A172 (cell line): ENCODE results near the gene UBN1. TPM values are rescaled to one million over a fixed set of nuclear protein-coding genes. Genes with fewer than 3 reads are reported as not detected.
A peak's percentile ranks its signal among the peaks of the same experiment; 100 is the strongest.

Source experiments
- DNase-seq: peaks from one replicate; pipeline ENCODE4 v3.0.0-alpha.2; 2015; ENCODE audit warnings: low spot score
- total RNA-seq: library from RNA; depleted of rRNA; stranded (reverse); fragments of >200 nt; shearing (Covaris generic); gene quantifications from 2 replicates; pipeline ENCODE4 v1.2.3, GENCODE V29; 2014

Gene UBN1
- total RNA-seq, 1 experiment from 2014 or later, result 41.0 TPM

DNA sequence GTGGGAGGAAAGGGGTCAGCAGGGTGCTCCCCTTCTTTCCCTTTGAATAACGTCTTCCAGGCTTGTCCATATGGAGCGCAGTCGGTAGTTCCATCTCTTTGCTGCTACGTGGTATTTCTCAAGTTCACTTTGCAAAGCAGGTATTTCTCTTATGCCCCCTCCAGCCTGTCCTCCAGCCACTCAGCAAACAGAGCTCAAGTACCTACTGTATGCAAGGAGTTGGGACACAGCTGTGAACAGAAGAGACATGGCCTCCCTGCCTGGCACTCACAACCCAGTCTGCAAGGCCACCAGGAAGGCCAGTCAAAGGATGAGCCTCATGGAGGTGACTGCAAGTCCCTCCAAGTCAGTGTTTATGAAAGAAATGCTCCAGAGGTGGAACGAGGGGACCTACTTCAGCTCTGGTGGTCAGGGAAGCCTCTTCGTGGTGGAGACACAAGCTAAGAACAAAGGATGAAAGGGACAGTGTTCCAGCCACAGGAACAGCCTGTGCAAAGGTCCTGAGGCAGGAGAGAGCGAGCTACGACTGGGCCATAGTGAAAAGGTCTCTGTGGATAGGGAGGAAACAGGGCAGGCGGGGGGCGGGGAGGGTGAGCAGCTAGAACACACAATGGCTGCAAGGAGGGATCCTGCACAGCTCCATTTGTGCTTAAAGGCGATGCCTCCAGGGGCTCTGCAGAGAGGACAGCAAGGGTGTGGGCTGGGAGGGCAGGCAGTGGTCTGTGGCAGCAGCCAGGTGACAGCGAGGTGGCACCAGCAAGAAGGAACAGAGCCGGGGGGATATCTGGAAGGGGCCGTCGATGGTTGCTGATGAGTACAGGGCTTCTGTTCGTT is 57.0 kb downstream of the UBN1 start:
- no peak for DNase-seq

DNA sequence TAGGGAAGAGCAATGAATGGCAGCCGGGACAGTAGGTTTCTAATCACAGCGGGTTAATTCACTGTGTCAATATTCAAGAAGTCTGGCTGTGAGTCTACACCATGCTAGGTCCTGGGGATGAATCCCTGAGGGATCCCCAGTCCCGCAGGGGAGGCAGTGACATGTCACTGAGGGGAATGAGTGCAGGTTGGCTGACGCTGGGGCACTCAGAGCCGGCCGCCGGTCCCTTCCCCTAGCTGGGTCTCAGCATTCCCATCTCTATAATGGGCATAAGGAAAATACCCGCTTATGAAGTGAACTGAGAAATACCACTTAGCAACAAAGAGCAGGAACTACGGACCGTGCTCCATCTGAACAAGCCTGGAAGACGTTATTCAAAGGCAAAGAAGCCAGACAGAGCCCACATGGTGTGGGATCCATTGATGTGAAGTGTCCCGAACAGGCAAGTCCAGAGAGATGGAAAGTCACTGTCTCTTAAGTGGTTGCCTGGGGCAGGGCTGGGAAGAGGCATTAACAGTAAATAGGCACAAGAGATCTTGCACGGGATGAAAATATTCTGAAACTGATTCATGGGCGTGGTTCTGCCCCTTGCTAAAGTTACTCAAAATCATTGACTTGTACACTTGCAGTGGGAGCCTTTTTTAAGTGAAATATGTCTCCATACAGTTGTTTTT is 57.8 kb downstream of the UBN1 start:
- no peak for DNase-seq

DNA sequence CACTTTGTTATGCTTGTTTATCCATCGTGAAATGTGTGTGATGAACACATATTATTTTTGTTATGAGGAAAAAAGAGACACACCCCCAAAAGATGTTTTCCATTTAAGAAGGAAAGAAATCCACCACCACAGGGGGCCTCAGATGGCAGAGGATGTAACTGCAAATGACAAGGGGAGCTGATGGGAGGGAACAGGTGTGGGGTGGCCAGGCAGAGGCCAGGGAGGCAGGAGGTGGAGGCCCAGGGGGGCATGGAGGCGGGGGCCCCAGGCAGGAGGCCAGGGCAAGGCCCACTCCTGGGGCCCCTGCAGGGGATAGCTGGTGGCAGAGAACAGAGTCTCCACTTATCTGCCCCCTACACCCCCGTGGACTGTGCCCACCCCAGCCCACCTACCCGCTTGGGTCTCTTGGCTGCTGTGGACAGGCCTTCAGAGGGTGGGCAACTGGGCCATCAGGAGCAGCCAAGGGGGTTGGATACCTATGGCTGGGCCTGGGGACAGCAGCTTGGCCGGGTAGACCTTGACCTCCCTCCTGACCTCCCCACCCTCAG is 61.6 kb downstream of the UBN1 start:
- DNase-seq, result no peak

DNA sequence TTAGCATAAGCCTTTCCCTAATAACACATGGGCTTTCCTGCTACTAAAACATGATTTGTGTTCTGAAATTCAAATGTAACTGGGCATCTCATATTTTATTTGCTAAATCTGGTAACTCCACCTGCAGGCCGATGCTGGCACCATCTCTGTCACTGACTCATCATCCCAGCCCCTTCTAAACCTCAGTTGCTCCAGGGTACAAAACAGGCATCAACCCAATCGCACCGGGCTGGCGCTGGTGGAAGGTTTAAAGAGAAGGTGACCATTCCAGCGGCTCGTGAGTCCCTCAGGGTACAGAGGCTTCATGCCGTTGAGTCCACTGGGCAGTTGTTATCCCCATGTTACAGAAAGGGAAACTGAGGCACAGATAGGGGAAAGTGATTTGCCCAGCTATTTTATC is 62.5 kb downstream of the UBN1 start:
- peak; percentile 21 for DNase-seq

DNA sequence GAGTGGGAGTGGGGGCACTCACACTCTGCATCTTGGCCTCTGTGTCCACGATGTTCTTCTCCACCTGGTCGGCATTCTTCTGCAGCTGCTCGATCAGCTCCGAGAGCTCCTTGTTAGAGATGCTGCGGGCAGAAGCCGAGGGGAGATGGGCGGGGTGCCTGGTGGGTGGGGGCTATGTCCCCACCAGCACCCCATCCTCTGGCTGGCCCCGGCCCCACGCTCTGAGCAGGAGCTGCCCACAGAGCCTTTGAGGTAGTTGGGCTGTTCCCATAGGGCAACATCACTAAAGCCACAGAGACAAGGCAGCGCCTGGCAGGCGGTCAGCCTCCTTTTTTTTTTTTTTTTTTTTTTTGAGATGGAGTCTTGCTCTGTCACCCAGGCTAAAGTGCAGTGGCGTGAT is 63.5 kb downstream of the UBN1 start:
- no peak for DNase-seq

DNA sequence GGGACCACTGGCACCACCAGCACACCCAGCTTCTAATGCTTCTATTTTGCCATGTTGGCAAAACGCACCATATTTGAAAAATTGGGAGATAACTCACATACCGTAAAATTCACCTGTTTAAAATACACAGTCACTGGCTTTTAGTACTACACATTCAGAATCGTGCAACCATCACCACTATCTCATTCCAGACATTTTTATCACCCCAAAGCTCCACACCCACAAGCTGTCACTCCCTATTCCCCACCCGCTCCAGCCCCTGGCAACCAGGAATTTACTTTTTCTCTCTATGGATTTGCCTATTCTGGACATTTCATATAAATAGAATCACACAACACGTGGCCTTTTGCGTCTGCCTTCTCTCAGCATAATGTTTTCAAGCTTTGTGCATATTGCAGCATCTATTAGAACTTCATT is 64.7 kb downstream of the UBN1 start:
- DNase-seq, result peak; percentile 71

DNA sequence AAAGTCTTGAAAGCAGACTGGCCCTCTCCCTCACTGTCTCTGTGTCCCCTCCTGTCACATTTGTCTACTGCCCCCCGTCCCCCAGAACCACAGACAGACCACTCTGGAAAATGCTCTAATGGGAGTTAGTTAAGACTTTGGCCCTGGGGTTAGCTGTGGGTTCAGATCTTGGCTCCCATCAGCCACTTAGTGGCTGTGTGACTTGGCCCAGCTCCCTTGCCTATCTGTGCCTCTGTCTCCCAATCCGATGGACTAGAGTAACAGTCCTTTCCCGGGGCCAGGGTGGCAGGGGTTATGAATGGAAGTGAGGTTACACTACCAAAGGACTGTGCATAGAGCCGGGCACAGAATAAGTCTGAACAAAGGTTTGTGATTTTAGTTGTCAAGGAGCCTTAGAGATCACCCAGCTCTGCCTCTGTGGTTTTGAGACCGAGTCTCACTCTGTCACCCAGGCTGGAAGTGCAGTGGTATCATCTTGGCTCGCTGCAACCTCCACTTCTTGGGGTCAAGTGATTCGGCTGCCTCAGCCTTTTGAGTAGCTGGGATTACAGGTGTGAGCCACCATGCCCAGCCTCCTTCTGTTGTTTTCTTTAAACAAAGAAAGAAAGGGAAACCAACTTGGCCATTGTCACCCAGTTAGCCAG is 66.0 kb downstream of the UBN1 start:
- peak; percentile 16 for DNase-seq

DNA sequence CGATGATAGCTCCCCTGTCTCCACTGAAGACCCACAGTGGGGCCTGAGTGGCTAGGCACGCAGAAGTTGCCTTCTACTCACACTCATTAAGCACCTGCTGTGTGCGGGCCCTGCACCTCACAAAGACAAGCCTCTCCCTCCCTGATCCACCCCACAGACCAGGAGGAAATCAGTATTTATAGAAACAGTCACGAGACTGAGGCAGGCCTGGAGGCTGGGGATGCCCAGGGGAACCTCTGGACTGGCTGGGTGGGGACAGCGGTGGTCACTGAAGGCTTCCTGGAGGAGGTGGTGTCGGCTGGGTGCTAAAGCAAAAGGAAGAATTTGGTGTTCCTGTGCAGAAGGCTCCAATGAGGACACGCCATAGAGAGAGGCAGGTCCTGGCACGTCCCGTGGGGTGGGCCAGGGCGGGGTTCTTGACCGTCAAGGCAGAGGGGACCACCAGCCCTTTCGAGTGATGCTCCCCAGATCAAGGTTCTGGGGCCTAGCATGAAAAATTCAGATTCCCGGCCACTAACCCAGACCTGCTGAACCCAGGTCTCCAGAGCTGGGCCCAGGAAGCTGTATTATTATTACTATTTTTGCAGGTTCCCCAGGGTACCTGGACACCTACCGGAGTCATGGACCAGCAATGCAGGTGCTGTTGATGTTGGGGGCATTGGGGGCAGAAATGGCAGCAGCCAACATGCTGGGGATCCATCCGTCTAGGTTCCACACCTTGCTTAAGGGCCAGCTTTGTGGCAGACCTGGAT is 66.7 kb downstream of the UBN1 start:
- DNase-seq, result no peak

DNA sequence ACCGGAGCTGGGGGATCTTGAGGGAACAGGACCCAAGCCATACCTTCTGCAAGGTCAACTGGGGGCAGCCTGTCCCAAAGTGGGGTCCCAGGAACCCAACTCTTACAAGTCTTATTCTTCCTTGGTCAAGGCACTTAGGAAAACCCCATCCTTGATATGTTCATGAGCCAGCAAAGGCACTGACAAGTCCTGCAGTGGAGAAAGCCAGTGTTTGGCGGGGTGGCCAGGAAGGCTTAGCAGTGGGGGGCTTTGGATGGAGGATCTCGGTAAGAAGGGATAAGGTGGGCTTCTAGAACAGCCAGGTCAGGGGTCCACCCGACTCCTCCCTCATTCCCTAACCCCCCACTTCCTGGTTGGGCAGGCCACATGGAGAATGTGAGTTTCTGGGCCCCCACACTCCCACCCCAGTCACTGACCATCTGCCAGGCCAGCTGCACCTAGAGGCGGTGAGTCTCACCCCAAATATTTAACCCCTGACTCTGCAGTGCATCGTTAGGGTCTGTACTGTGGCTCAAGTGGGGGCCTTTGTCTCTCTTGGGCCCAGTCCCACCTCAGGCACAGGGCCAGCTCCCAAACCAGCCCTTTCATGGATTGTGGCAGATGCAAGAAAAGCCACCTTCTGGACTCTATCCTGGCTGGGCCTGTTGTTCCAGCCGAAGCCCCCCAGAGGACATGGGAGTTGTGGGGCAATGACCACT is 67.4 kb downstream of the UBN1 start:
- peak; percentile 15 for DNase-seq

DNA sequence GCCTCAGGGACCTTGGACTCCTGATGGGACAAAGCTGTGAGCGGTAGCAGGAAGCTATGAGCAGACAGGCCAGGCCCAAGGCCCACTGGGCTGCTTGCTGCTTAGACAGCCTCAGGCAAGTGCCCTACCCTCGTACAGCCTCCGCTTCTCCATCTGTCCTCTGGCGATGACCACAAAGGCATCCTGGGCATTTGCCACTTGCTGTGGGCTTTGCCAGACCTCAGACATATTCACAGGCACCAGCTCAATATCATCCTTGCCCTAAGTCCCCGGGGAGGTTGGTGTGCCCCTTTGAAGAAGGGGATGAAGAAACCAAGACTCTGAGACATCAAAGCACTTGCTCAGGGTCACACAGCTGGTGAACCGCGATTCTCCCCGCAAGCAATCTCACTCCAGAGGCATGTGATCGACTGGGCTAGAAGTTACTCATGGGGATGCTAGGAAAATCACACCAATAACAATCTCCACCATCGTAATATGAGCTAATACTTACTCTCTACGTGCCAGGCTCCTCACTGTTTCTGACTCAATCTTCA is 68.0 kb downstream of the UBN1 start:
- peak; percentile 97 for DNase-seq

DNA sequence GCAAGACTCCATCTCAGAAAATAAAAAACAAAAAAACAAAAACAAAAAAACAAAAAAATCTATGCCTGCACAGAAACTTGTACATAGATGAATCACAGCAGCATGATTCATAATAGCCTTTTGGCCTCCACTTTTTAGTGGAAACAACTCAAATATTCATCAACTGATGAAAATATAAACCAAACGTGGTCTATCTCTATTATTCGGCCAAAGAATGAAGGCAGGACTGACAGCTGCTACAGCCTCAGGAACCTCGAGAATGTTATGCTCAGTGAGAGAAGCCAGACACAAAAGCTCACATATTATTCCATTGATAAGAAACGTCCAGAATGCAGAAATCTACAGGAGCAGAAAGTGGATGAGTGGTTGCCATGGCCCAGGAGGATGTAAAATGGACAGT is 69.8 kb downstream of the UBN1 start:
- DNase-seq, result peak; percentile 19

DNA sequence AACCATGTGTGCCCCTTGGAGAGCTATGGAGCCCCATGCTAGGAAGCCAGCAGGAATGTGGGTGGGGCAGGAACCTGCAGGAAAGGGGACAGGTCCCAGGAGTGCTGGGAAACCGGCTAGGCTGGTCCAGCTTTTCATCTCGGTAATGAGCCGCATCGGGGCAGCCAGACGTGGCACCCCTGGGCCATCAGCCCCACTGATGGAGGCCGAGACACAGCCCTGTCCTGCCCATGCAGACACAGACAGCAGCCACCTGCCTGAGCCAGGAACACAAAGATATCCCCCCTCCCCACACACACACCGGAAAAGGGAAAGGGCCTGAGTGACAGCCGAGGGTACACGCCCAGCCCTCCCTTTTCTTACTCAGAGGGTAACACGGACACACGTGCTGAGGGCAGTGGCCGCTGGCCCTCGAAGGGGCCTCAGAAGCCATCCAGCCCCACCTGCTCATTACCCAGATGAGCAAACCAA is 71.5 kb downstream of the UBN1 start:
- DNase-seq, result no peak

DNA sequence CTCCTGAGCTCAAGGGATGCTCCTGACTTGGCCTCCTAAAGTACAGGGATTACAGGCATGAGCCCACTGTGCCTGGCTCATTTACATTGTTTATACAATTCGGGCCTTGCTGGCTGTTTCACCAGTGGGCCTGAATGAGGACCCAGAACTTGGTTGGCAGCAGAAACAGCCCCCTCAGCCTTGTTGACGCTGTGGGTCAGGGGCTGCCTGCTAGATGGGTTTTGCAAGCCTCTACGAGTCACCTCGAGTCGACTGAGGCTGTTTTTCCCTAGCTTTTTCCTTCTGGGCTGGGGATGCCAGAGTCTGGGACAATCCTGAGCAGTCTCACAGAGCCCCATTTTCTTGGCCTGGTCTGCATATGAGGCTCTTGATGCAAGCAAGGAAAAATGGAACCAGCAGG is 73.5 kb downstream of the UBN1 start:
- no peak for DNase-seq

DNA sequence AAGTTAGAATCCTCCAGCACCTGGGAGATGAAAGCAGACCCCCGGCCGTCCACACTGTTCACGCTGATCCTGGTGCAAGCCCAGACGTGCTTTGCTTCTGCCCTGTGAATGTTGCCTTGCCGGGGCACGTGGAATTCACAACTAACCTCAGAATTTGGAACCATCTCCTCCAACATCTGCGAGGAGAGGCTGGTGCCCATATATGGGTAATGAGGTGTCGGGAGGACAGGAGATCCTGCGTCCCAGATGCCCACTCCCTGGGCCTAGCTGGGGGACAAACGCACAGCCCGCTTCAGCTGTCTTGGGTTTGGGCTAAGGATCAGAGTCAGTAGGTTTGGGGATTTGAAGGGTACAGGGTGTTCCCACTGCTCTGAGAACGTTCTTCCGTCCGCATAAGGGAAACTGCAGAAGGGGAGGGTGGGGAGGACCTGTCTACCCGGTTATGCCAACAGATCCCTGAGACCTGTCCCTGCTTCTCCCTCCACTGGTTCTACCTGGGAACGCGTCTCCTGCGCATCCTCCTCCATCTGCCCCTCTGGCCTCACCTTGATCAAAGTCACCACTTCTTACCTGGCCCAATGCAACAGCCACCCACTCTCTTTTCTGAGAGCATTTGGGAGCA is 75.6 kb downstream of the UBN1 start:
- DNase-seq, result no peak

DNA sequence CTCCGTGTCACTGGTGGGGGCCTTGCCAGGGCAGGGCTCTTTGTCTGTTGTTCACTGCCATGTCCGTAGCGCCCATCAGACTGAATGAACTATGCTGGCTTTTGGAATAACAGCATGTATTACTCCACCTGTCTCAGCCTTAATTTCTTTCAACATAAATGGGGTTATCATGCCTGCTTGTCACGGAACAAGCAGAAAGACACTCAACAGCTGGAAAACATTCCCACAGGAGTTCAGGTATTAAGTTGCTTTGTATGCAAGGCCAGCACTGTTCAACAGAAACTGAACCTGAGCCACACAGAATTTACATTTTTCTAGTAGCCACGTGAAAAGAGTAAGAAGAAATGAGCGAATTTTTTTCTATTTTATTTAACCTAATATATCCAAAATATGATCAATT is 76.6 kb downstream of the UBN1 start:
- DNase-seq, result no peak

DNA sequence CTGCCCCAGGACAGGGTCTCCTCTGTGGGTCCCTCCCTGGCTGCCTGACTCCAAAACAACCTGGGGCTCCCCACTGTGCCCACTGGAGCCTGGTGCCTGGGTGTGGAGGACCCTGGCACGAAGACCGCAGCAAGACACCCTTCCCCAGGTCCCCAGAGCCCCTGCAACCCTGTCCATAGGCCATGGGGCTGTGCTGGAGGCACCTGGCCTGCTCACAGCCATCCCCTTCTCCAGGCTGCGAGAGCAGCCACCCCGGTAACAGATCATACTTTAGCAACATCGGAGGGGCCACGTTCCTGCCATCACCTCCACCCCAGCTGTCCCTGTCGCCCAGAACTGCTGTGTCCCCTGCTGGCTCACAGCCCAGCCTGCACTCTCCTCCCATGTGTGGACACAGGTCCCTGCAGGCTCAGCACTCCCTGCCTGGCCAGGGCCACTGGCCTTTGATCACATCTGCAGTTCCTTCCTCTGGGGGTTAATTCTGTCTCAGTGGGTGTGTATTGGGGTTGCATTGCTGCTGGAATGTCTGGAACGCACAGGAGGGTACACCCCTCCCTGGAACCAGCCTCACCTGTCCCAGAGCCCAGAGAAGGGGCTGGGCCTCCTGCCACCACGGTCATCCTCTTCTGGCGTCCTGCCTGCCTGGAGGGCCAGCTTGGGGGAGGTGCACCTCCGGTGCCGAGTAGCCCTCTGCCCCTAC is 77.5 kb downstream of the UBN1 start:
- DNase-seq, result no peak

DNA sequence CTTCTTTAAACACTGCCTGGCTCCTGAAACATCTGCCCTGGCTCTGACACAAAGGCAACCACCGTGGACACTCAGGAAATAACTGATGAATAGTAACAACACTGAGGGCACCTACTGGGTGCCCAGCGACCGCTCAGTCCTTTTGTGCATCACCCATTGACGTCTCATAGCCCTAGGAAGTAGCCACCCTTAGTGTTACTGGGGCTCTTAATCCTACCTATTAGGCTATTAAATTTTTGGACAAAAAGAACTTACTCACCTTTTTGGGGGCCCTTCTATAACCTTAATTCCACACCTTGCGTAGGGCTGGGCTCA is 78.0 kb downstream of the UBN1 start:
- no peak for DNase-seq

DNA sequence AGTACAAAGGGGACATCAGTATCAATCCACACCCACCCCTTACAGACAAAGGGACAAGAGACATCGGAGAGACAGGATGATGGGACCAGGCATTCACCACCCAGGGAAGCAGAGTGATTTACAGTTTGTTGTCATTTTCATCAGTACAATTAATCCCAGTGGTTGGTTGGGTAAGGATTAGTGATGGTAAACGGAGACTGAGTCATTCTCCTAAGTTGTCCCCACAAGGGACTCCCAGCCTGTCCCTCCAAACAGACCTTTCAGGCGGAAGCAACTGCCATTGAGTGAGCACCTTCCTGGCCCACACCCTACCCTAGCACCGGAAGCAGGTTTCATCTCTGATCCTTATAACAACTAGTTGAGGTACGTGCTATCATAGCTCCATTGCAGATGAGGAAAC is 78.5 kb downstream of the UBN1 start:
- no peak for DNase-seq

DNA sequence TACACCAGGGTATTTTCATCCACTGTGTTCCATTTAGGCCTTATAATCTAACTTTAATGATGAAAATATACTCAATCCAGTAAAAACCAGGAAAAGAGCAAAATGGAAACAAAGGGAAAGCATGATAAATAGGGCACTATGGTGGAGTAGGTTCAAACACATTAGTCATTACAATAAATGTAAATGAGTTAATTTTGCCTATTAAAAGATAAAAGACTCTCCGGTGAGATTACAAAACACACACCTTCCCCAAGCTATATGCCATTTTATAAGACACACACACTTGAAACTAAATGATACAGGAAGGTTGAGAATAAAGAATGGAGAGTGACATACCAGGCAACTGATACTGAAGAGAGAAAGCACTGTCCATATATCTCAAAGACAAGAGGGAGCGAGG is 79.6 kb downstream of the UBN1 start:
- DNase-seq, result no peak

DNA sequence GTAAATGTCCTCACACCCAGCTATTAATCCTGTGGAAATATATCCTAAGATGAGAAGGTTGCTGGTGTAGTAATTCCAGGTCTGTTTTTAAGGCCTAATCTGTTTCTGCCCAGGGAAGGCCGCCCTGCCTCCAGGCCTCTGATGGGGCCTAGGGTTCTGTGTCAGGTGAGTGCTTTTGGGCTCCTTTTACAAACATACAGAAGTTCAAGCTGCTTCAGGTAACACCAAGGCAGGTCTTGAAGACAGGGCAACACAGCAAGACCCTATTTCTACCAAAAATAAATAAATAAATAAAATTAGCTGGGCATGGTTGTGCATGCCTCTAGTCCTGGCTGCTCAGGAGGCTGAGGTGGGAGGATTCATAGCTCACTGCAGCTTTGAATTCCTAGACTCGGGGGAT is 80.4 kb downstream of the UBN1 start:
- no peak for DNase-seq
